ENCODE data around the gene BNC1. TPM values are rescaled to one million over a fixed set of nuclear protein-coding genes. Genes with fewer than 3 reads are reported as not detected.

The BNC1 gene
- total RNA-seq, 4 donors from 2014 or later, result 0.11 to 0.83 (median 0.19) TPM; not detected in 1

DNA sequence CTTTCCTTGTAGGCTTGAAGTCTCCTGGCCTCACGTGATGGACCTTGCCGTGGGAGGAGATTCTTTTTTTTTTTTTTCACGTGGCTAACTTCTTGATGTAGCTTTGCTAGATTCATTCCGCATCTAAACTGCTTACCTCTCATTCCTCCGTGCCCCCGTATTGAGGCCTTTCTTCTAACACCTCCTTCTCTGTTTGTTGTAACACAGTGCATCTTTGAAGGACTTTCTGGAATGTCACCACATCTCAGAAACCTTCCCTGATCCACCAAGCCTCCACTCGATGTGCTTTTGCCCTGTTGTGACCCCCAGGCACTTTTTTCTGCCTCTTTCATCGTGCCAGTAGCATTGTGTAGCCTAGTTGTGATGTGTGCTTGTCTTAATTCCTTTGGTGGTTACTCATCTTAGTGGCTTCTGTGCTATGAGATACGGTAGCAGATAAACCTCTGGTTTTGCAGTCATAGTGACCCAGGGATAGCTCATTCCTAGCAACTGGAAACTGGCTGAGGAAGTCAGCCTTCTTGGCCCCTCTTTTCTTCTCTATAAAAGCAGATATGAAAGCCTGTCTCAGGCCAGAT, 1.6 kb upstream of the BNC1 start:
- peak; percentile 60 for DNase-seq (ENCODE audit: extremely low spot score)
- no peaks in the 10 kb centered on the region for H3K36me3 ChIP-seq
- no peak overlapping the region for H3K4me3 ChIP-seq
- peaks cover 12 to 23% (median 18%) of the 10 kb centered on the region in 4 donors for H3K4me1 ChIP-seq
- TF ChIP-seq POLR2A (IDR thresholded peaks at IDR 0.05; ENCODE audit: low read depth) (no peak), EP300 (IDR thresholded peaks at IDR 0.05) (no peak), POLR2AphosphoS5 (IDR thresholded peaks at IDR 0.05) (no peak)
- TF ChIP-seq, protein P1, sequence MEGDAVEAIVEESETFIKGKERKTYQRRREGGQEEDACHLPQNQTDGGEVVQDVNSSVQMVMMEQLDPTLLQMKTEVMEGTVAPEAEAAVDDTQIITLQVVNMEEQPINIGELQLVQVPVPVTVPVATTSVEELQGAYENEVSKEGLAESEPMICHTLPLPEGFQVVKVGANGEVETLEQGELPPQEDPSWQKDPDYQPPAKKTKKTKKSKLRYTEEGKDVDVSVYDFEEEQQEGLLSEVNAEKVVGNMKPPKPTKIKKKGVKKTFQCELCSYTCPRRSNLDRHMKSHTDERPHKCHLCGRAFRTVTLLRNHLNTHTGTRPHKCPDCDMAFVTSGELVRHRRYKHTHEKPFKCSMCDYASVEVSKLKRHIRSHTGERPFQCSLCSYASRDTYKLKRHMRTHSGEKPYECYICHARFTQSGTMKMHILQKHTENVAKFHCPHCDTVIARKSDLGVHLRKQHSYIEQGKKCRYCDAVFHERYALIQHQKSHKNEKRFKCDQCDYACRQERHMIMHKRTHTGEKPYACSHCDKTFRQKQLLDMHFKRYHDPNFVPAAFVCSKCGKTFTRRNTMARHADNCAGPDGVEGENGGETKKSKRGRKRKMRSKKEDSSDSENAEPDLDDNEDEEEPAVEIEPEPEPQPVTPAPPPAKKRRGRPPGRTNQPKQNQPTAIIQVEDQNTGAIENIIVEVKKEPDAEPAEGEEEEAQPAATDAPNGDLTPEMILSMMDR (IDR thresholded peaks at IDR 0.05), result no peak
- intact Hi-C loops (cut with DNase I), result no loop called here
- no peaks in the 10 kb centered on the region for H3K9me3 ChIP-seq
- 81% methylated on average over 9 of the region's 9 CpGs for WGBS
- peaks cover 4 to 65% (median 33%) of the 10 kb centered on the region in 4 donors for H3K27me3 ChIP-seq
- no peak overlapping the region for H3K27ac ChIP-seq (replicated peaks in 1 of 4)

DNA sequence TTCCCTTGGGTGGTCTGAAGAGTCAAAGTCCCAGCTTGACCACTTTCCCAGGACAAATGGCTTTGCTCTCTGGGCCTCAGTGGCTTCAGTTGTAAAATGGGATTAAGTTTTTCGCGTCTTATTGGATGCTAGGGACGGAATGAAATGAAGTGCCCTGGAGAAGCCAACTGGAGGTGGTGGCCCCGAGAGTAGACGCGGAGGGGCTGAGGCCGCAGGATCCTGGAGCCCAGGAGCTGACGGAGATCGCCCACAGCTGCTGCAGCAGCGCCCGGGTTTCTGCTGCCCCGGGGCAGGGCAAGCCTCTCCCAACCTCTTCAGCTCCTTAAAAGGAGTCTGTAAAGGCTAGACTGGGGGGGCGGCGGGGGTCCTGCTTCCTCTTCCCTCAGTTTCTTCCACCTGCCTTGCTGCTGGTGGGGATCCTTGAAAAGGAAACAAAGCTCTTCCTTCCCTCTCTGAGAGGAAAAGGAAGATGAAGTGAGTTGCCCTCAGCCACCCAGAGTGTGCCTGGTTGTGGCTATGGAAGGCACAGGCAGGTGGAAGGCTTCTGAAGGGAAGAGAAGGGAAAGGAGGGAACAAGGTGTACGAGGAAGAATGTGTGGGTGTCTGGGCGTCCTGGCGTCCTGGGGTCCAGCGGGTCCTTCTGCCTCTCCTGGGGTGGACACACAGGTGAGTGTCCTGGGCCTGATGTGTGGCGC, 967 bp upstream of the BNC1 start:
- TF ChIP-seq POLR2AphosphoS5 (IDR thresholded peaks at IDR 0.05), result no peak
- peak; percentile 70 for DNase-seq (ENCODE audit: extremely low spot score)
- Histone ChIP-seq H3K36me3 (no peaks in the 10 kb centered on the region), H3K4me1 (peaks cover 12 to 23% (median 18%) of the 10 kb centered on the region in 4 donors), H3K4me3 (no peak overlapping the region), H3K9me3 (no peaks in the 10 kb centered on the region), H3K27ac (replicated peaks in 1 of 4) (no peak overlapping the region), H3K27me3 (peaks cover 4 to 70% (median 33%) of the 10 kb centered on the region in 4 donors)
- intact Hi-C loops (cut with DNase I), result no loop called here
- 69% methylated on average over 18 of the region's 19 CpGs for WGBS

DNA sequence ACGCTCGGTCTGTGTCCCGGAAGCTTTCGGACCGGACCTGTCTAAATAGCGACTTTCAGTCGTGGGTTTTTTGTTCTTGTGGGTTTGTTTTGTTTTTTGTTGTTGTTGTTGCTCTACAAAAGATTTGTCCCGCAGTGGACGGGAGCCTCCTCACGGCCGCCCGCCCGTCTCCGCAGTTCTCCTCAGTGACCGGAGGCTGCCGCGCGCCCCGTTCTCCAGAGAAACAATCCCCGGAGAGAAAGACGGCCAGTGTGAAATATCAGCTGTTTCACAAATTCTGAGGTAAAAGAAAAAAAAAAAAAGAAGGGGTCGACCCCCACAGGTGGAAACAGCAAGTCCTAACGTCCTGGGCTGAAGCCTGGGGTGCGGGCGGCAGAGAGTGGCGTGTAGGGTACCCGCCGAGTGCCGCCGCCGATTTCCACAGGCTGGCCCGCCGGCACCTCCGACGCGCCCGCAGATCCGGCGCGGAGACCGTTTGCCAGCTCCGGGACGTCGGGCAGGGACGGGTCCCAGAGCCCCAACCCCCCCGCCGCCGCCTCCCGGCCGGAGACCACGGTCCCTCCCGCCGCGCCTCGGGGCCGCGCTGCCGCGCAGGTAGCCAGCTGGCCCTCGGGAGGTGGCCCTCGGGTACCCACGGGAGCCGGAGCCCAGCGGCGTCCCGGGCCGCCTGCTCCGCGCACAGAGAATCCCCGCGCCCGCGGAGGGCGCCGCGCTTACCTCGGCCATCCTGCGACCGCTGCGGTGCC, 478 bp downstream of the BNC1 start:
- intact Hi-C loops (cut with DNase I), result no loop called here
- Histone ChIP-seq H3K4me1 (peaks cover 12 to 23% (median 18%) of the 10 kb centered on the region in 4 donors), H3K9me3 (no peaks in the 10 kb centered on the region), H3K4me3 (peak overlapping the region; percentile 45 to 63 (median 49)), H3K27me3 (peaks cover 4 to 79% (median 33%) of the 10 kb centered on the region in 4 donors), H3K36me3 (no peaks in the 10 kb centered on the region), H3K27ac (replicated peaks in 1 of 4) (no peak overlapping the region)
- DNase-seq (ENCODE audit: extremely low spot score), result peak; percentile 77
- WGBS, result 3% methylated on average over 43 of the region's 80 CpGs
- no peak for TF ChIP-seq POLR2AphosphoS5 (IDR thresholded peaks at IDR 0.05)
- no peak for TF ChIP-seq POLR2A (IDR thresholded peaks at IDR 0.05; ENCODE audit: low read depth)
- TF ChIP-seq, protein P1 (IDR thresholded peaks at IDR 0.05), result no peak
- no peak for TF ChIP-seq EP300 (IDR thresholded peaks at IDR 0.05)

DNA sequence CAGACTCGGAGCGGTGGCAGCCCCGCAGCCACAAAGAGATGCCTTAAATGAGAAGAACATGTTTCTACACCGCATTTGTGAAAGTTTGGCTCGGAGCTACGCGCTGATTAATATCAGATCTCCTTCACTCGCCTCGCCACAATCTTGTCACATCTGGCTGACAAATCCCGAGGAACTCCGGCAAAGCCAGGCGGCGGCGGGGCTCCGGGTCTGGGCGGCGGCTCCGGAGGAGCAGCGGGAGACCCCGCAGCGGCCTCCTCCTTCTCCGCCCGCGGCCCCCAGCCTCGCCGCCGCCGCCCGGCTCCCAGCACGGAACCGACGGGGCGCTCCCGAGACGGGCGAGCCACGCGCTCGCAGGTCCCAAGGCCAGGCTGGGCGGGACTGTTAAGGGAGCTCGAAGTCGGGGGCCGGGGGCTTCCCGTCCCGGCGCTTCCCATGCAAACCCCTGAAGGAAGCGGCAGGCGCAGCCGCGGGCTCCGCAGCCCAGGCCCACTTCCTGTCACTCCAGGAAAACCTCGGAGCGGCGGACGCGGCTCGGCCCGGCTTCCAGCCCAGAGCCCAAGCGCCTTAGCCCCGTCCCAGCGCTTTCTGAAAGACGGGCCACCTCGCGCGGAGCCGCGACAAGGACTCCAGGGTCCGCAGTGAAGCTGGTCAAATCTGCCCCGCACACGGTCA, 1.2 kb downstream of the BNC1 start:
- Histone ChIP-seq H3K4me1 (peaks cover 12 to 23% (median 18%) of the 10 kb centered on the region in 4 donors), H3K27me3 (peaks cover 4 to 72% (median 33%) of the 10 kb centered on the region in 4 donors), H3K4me3 (peak overlapping the region; percentile 45 to 63 (median 49)), H3K27ac (replicated peaks in 1 of 4) (no peak overlapping the region), H3K9me3 (no peaks in the 10 kb centered on the region), H3K36me3 (no peaks in the 10 kb centered on the region)
- intact Hi-C loops (cut with DNase I), result no loop called here
- TF ChIP-seq POLR2A (IDR thresholded peaks at IDR 0.05; ENCODE audit: low read depth) (no peak), EP300 (IDR thresholded peaks at IDR 0.05) (no peak), POLR2AphosphoS5 (IDR thresholded peaks at IDR 0.05) (no peak)
- TF ChIP-seq, protein P1 (IDR thresholded peaks at IDR 0.05), result no peak
- 4% methylated on average over 36 of the region's 70 CpGs for WGBS
- peak; percentile 78 for DNase-seq (ENCODE audit: extremely low spot score)

Data from esophagus muscularis mucosa (tissue), 4 donors.